Stimulated activated CD8-positive, alpha-beta memory T cell treated with anti-CD3 and anti-CD28 coated beads, Interleukin-7, amount 100 ng/mL, for 4 hours (primary cell): ENCODE results near the gene OR7G3.

Source experiments
- DNase-seq, 2 donors: peaks; one replicate each; pipeline ENCODE4 v3.0.0-alpha.2; 2020; ENCODE audit warnings: low read depth in 2 of 2

Gene OR7G3

GRCh38 chr19:9126900-9127405 is at the start of gene OR7G3:
TSS of gene OR7G3 (minus strand) at chr19:9126950. CDS start at chr19:9126950, 0 bp downstream.
- DNase-seq = no peak

GRCh38 chr19:9175326-9175725 is 48.6 kb upstream of the OR7G3 start:
- DNase-seq = no peak

- no peak for DNase-seq
These were observed 44.7 kb upstream of the OR7G3 start for GRCh38 chr19:9171393-9171991.

GRCh38 chr19:9166846-9167245 is 40.1 kb upstream of the OR7G3 start:
- DNase-seq = no peak

- no peak for DNase-seq
These were observed 38.5 kb upstream of the OR7G3 start for GRCh38 chr19:9165261-9165660.

GRCh38 chr19:9161427-9161826 is 34.7 kb upstream of the OR7G3 start:
- no peak for DNase-seq

GRCh38 chr19:9159891-9160290 is 33.1 kb upstream of the OR7G3 start:
- DNase-seq = no peak

GRCh38 chr19:9156304-9156703 is 29.6 kb upstream of the OR7G3 start:
- no peak for DNase-seq

GRCh38 chr19:9155591-9155990 is 28.8 kb upstream of the OR7G3 start:
- DNase-seq = no peak

- DNase-seq = no peak
These were observed 24.6 kb upstream of the OR7G3 start for GRCh38 chr19:9151367-9151766.

GRCh38 chr19:9150650-9151049 is 23.9 kb upstream of the OR7G3 start:
- DNase-seq = no peak

GRCh38 chr19:9149997-9150396 is 23.2 kb upstream of the OR7G3 start:
- DNase-seq = no peak

- no peak for DNase-seq
These were observed 21.9 kb upstream of the OR7G3 start for GRCh38 chr19:9148697-9149096.

GRCh38 chr19:9146882-9147281 is 20.1 kb upstream of the OR7G3 start:
- no peak for DNase-seq

- DNase-seq = no peak
These were observed 18.2 kb upstream of the OR7G3 start for GRCh38 chr19:9144920-9145319.

GRCh38 chr19:9140159-9140874 is 13.6 kb upstream of the OR7G3 start, which contains the start of gene ZNF317:
TSS of gene ZNF317 (plus strand) at chr19:9140397. CDS start at chr19:9156017, 15,620 bp downstream.
- peak; percentile 78 to 87 for DNase-seq

GRCh38 chr19:9139609-9140158 is 12.9 kb upstream of the OR7G3 start:
- no peak for DNase-seq

GRCh38 chr19:9132422-9132821 is 5.7 kb upstream of the OR7G3 start:
- DNase-seq = no peak

- no peak for DNase-seq
These were observed 4.2 kb upstream of the OR7G3 start for GRCh38 chr19:9130965-9131364.

GRCh38 chr19:9128171-9128570 is 1.4 kb upstream of the OR7G3 start:
- no peak for DNase-seq

- DNase-seq = no peak
These were observed 10.2 kb downstream of the OR7G3 start for GRCh38 chr19:9116547-9116946.

GRCh38 chr19:9115307-9115813 is 11.4 kb downstream of the OR7G3 start, which contains the start of gene OR7G1:
TSS of gene OR7G1 (minus strand) at chr19:9115763. CDS start at chr19:9115763, 0 bp downstream.
- no peak for DNase-seq

GRCh38 chr19:9109959-9110358 is 16.8 kb downstream of the OR7G3 start:
- DNase-seq = no peak
